CD4-positive, alpha-beta T cell (primary cell): Measurements from ENCODE around the gene COL9A1. TPM values are rescaled to one million over a fixed set of nuclear protein-coding genes. Genes with fewer than 3 reads are reported as not detected.

Experiments used
- ATAC-seq: fragments of 200-7000 bp; cut with Tn5 transposase; one replicate; pipeline ENCODE4 v1.10.0; 2022; ENCODE audit warnings: mild to moderate bottlenecking; ENCODE audit not compliant: poor library complexity
- CTCF ChIA-PET: fragments of 350-600 bp; sonication (Branson Sonifier 250); formaldehyde crosslinking; loops from one replicate; lab custom pipeline; 2021; ENCODE audit warnings: antibody characterized with exemption, inconsistent platforms; lab: Charles Lee
- POLR2A ChIA-PET: fragments of 350-600 bp; sonication (Branson Sonifier 250); formaldehyde crosslinking; loops from one replicate; lab custom pipeline; 2021; ENCODE audit warnings: antibody characterized with exemption, inconsistent platforms; lab: Charles Lee
- DNase-seq, 14 experiments: peaks; one replicate each; pipeline ENCODE4 v3.0.0-alpha.2; 2013 to 2020; ENCODE audit warnings: mixed read lengths in 2 of 14
- H3K27ac ChIP-seq, 2 donors: one replicate each; pipeline versions ENCODE4 v1.5.1 to v1.7.0; 2013; ENCODE audit warnings: low read length in 2 of 2, low read depth in 1 of 2, mild to moderate bottlenecking in 1 of 2
- H3K27me3 ChIP-seq, 2 experiments: 1 replicate in 1 of 2; 2 replicates in 1 of 2; pipeline versions ENCODE4 v1.6.1 to v1.7.0; 2013; ENCODE audit warnings: low read length in 2 of 2, control low read depth in 1 of 2, mild to moderate bottlenecking in 1 of 2, moderate library complexity in 1 of 2; ENCODE audit not compliant: insufficient read depth in 2 of 2, control insufficient read depth in 1 of 2
- H3K36me3 ChIP-seq: one replicate; pipeline ENCODE4 v1.6.1; 2013; ENCODE audit warnings: low read length, control low read depth; ENCODE audit not compliant: insufficient read depth
- H3K4me1 ChIP-seq: one replicate; pipeline ENCODE4 v1.6.1; 2013; ENCODE audit warnings: low read length, control low read depth; ENCODE audit not compliant: insufficient read depth
- H3K4me3 ChIP-seq: one replicate; pipeline ENCODE4 v1.5.1; 2013; ENCODE audit warnings: mild to moderate bottlenecking, low read length, moderate library complexity
- H3K9me3 ChIP-seq, 2 experiments: 1 replicate in 1 of 2; 2 replicates in 1 of 2; pipeline versions ENCODE4 v1.6.1 to v1.7.0; 2013; ENCODE audit warnings: low read length in 2 of 2, mild to moderate bottlenecking in 2 of 2, control low read depth in 1 of 2, moderate library complexity in 1 of 2; ENCODE audit not compliant: control insufficient read depth in 1 of 2, insufficient read depth in 1 of 2
- H3K27ac Mint-ChIP-seq: one replicate; pipeline ENCODE4 v1.8.0; 2020; ENCODE audit warnings: mixed read lengths
- H3K27me3 Mint-ChIP-seq: one replicate; pipeline ENCODE4 v1.8.0; 2021; ENCODE audit warnings: mixed read lengths
- H3K36me3 Mint-ChIP-seq: one replicate; pipeline ENCODE4 v1.8.0; 2021; ENCODE audit warnings: low read depth, mixed read lengths
- H3K4me1 Mint-ChIP-seq: one replicate; pipeline ENCODE4 v1.8.0; 2021; ENCODE audit warnings: low read depth, mixed read lengths
- H3K4me3 Mint-ChIP-seq: one replicate; pipeline ENCODE4 v1.8.0; 2020; ENCODE audit warnings: mild to moderate bottlenecking, mixed read lengths
- H3K9me3 Mint-ChIP-seq: one replicate; pipeline ENCODE4 v1.8.0; 2020; ENCODE audit warnings: mixed read lengths
- intact Hi-C, 2 experiments: fragments of 100-400 bp; cut with DNase I in 1 of 2; cut with micrococcal nuclease in 1 of 2; formaldehyde crosslinking; loops; one replicate each; pipeline versions ENCODE4 v1.15.1 to v1.9.0; 2023 to 2025; cut with DNase I, micrococcal nuclease
- total RNA-seq, 174 experiments: library from RNA in 2 of 174; stranded (reverse) in 2 of 174; gene quantifications; one replicate each; pipeline ENCODE4 v1.2.3 and lab custom pipeline; 2021 to 2026
- TF ChIP-seq, protein P1 (sequence below): fragments of 200-600 bp; IDR thresholded peaks from one replicate; pipeline ENCODE4 v1.8.0; 2022; ENCODE audit warnings: antibody characterized with exemption, mild to moderate bottlenecking

The COL9A1 gene
- total RNA-seq, 2 experiments from 2014 or later: not detected

DNA sequence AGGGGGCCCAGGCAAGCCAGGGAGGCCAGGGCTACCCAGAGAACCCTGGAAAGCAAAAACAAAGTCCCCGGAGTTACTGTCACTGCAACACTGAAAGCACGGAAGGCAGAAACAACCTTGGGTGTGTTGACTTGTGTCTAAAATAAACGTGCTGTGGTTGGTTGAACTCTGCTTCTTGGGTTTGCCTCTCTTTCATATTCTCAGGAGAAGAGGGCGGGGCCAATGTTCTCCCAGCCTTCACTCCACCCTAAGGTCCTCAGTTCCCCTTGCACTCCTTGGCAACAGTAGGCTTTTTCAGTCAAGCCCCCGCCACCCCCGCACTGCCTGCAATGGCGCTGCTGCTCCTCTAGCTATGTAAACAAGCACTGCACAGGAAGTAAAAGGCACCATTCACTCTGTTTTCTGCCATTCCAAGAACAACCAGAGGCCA is 60.9 kb downstream of the COL9A1 start:
- no peaks in the 10 kb centered on the region for H3K36me3 Mint-ChIP-seq
- no peaks in the 10 kb centered on the region for H3K27me3 ChIP-seq
- DNase-seq (no peak), ATAC-seq (no peak)
- H3K27me3 Mint-ChIP-seq: peaks cover 5% of the 10 kb centered on the region
- intact Hi-C loops: no loop called here
- H3K27ac ChIP-seq: no peak overlapping the region
- no peaks in the 10 kb centered on the region for H3K4me1 ChIP-seq
- no peaks in the 10 kb centered on the region for H3K4me1 Mint-ChIP-seq
- no peak overlapping the region for H3K4me3 Mint-ChIP-seq
- CTCF ChIA-PET: no interaction called here
- POLR2A ChIA-PET: no interaction called here
- TF ChIP-seq, protein P1, sequence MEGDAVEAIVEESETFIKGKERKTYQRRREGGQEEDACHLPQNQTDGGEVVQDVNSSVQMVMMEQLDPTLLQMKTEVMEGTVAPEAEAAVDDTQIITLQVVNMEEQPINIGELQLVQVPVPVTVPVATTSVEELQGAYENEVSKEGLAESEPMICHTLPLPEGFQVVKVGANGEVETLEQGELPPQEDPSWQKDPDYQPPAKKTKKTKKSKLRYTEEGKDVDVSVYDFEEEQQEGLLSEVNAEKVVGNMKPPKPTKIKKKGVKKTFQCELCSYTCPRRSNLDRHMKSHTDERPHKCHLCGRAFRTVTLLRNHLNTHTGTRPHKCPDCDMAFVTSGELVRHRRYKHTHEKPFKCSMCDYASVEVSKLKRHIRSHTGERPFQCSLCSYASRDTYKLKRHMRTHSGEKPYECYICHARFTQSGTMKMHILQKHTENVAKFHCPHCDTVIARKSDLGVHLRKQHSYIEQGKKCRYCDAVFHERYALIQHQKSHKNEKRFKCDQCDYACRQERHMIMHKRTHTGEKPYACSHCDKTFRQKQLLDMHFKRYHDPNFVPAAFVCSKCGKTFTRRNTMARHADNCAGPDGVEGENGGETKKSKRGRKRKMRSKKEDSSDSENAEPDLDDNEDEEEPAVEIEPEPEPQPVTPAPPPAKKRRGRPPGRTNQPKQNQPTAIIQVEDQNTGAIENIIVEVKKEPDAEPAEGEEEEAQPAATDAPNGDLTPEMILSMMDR: no peak
- no peak overlapping the region for H3K27ac Mint-ChIP-seq
- H3K9me3 Mint-ChIP-seq: no peaks in the 10 kb centered on the region
- H3K4me3 ChIP-seq: no peak overlapping the region
- H3K9me3 ChIP-seq: peaks cover 0 to 6% of the 10 kb centered on the region in 2 experiments
- H3K36me3 ChIP-seq: no peaks in the 10 kb centered on the region

DNA sequence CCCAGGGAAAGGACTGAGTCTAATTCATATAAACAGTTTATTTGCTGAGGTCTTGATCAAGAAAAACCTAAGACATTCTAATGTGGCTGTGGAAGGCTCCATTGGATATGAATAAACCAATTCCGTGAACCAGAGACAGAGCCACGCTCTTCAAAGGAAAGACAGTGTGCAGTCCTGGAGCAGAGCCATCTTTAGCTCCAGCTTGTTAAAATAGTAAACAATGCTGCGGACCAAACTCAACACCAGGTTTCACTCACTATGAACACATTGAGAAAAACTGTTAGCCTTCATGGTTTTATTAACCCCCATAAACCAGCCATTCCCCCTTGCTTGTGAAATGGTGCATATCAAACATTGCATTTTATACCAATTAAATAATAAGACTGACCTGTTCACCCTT is 61.9 kb downstream of the COL9A1 start:
- H3K27ac Mint-ChIP-seq: no peak overlapping the region
- H3K4me3 ChIP-seq: no peak overlapping the region

DNA sequence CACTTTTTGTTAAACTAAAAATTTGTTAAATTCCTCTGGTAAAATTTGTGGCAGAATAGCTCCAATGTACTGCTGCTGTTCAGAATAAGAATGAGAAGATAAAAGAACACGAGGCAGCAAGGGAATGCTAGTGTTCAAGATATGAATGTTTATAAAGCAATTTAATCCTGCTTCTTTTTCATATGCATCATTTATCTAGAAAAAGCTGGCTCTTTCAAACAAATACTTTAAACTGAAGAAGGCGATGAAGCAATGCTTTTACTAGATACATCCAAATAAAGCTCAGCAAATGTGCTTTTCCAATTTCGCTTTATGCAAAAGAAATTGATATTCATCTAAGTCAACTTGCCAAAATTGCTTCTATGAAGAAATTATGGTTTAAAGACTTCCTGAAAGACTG is 66.5 kb downstream of the COL9A1 start:
- CTCF ChIA-PET: no interaction called here

More for the DNA sequence above, 61.9 kb downstream of the COL9A1 start:
- intact Hi-C loops: no loop called here
- Mint-ChIP-seq H3K9me3 (no peaks in the 10 kb centered on the region), H3K4me1 (no peaks in the 10 kb centered on the region), H3K4me3 (no peak overlapping the region), H3K27me3 (peaks cover 5% of the 10 kb centered on the region), H3K36me3 (no peaks in the 10 kb centered on the region)
- Histone ChIP-seq H3K4me1 (no peaks in the 10 kb centered on the region), H3K27ac (no peak overlapping the region), H3K9me3 (peaks cover 0 to 6% of the 10 kb centered on the region in 2 experiments), H3K36me3 (no peaks in the 10 kb centered on the region), H3K27me3 (no peaks in the 10 kb centered on the region)
- ATAC-seq: no peak
- ChIA-PET POLR2A (no interaction called here), CTCF (no interaction called here)
- DNase-seq: no peak
- TF ChIP-seq, protein P1: no peak

More for the DNA sequence above, 66.5 kb downstream of the COL9A1 start:
- POLR2A ChIA-PET: no interaction called here
- no peak for DNase-seq
- no peaks in the 10 kb centered on the region for H3K4me1 ChIP-seq
- no peak overlapping the region for H3K4me3 Mint-ChIP-seq
- no peaks in the 10 kb centered on the region for H3K9me3 Mint-ChIP-seq
- H3K36me3 ChIP-seq: no peaks in the 10 kb centered on the region
- peaks cover 5% of the 10 kb centered on the region for H3K27me3 Mint-ChIP-seq
- TF ChIP-seq, protein P1: no peak
- no peaks in the 10 kb centered on the region for H3K36me3 Mint-ChIP-seq
- H3K27me3 ChIP-seq: peaks cover 0 to 4% of the 10 kb centered on the region in 2 experiments
- no peaks in the 10 kb centered on the region for H3K4me1 Mint-ChIP-seq
- intact Hi-C loops: no loop called here
- H3K27ac ChIP-seq: no peak overlapping the region
- H3K27ac Mint-ChIP-seq: no peak overlapping the region
- H3K4me3 ChIP-seq: no peak overlapping the region
- no peak for ATAC-seq
- H3K9me3 ChIP-seq: peaks cover 0 to 4% of the 10 kb centered on the region in 2 experiments
